Left lung (tissue), 10 donors: Measurements from ENCODE around the gene BID. TPM values are rescaled to one million over a fixed set of nuclear protein-coding genes. Genes with fewer than 3 reads are reported as not detected.
"Not testable (repeated sequence)": the region's sequence is repeated elsewhere in the genome, so short reads cannot be mapped to it uniquely, and the experiment has no call there.

Experiments
- ATAC-seq: fragments of 200-7000 bp; cut with Tn5 transposase; one replicate; pipeline ENCODE4 v1.9.1; 2020; ENCODE audit warnings: moderate library complexity
- DNase-seq, 4 donors: peaks; one replicate each; pipeline ENCODE4 v3.0.0-alpha.2; 2013 to 2020
- H3K27ac ChIP-seq, 2 donors: fragments of 200-600 bp; sonication (generic) in 1 of 2; one replicate each; pipeline versions ENCODE4 v1.5.0 to v1.8.0; 2020 to 2021
- H3K27me3 ChIP-seq, 2 donors: fragments of 200-600 bp; sonication (generic) in 1 of 2; one replicate each; pipeline versions ENCODE4 v1.5.0 to v1.8.0; 2020 to 2021
- H3K36me3 ChIP-seq, 2 donors: fragments of 200-600 bp; sonication (generic) in 1 of 2; one replicate each; pipeline versions ENCODE4 v1.5.0 to v1.8.0; 2020 to 2021
- H3K4me1 ChIP-seq, 2 donors: fragments of 200-600 bp; one replicate each; pipeline ENCODE4 v1.8.0; 2021
- H3K4me3 ChIP-seq, 2 donors: fragments of 200-600 bp; sonication (generic) in 1 of 2; one replicate each; pipeline versions ENCODE4 v1.5.0 to v1.8.0; 2020 to 2021; ENCODE audit warnings: mild to moderate bottlenecking in 1 of 2
- H3K9me3 ChIP-seq, 2 donors: fragments of 200-600 bp; sonication (generic) in 1 of 2; one replicate each; pipeline versions ENCODE4 v1.5.0 to v1.8.0; 2020 to 2021
- CTCF ChIP-seq, 2 donors: fragments of 200-600 bp; sonication (generic) in 1 of 2; IDR thresholded peaks; one replicate each; pipeline versions ENCODE4 v1.5.0 to v1.8.0; 2021; ENCODE audit warnings: antibody characterized with exemption in 2 of 2
- intact Hi-C, 2 donors: fragments of 100-400 bp; cut with DNase I; formaldehyde crosslinking; loops; one replicate each; pipeline versions ENCODE4 v1.11.2 to v1.14.2; 2022
- polyA plus RNA-seq, 6 donors: library from polyadenylated mRNA; unstranded; fragments of 120-200 nt; gene quantifications; one replicate each; pipeline ENCODE4 v1.2.1, GENCODE V29; 2013; ENCODE audit not compliant: insufficient read length in 6 of 6
- total RNA-seq, 2 donors: library from RNA; stranded (reverse); fragmentation: NEBNext Ultra II Directional; extraction: Animal tissue kit (Norgen Biotek cat#: 25700); gene quantifications; one replicate each; pipeline ENCODE4 v1.2.1, GENCODE V29; 2021
- donor health status: DM: no; HTN: yes; CAD: no.
- donor health status: DM: no; HTN: no; CAD: no.

The BID gene
- total and polyA plus RNA-seq, 8 donors, result 18.1 to 33.5 (median 21.0) TPM

GRCh38 chr22:17705546-17705945 is 68.7 kb downstream of the BID start:
- H3K4me3 ChIP-seq, result no peak overlapping the region
- H3K4me1 ChIP-seq, result peaks cover 4 to 23% of the 10 kb centered on the region in 2 donors
- TF ChIP-seq CTCF (IDR thresholded peaks at IDR 0.05), result no peak
- H3K36me3 ChIP-seq, result peaks cover 0 to 40% of the 10 kb centered on the region in 2 donors
- peak overlapping the region in 1 of 2 donors; percentile 76 for H3K27ac ChIP-seq
- H3K27me3 ChIP-seq, result no peaks in the 10 kb centered on the region
- intact Hi-C loops, result loop anchor here in 1 of 2 donors (10.0 kb wide), 1 partner anchor 61 kb away; no protein-coding TSS in a partner anchor
- no peak for DNase-seq
- ATAC-seq, result no peak
- no peaks in the 10 kb centered on the region for H3K9me3 ChIP-seq

GRCh38 chr22:17703811-17704210 is 70.5 kb downstream of the BID start:
- Histone ChIP-seq H3K4me3 (no peak overlapping the region), H3K4me1 (peaks cover 4 to 40% of the 10 kb centered on the region in 2 donors), H3K36me3 (peaks cover 0 to 34% of the 10 kb centered on the region in 2 donors), H3K9me3 (no peaks in the 10 kb centered on the region), H3K27me3 (no peaks in the 10 kb centered on the region), H3K27ac (no peak overlapping the region)
- intact Hi-C loops, result loop anchor here in 1 of 2 donors (10.0 kb wide), 1 partner anchor 59 kb away; no protein-coding TSS in a partner anchor
- no peak for TF ChIP-seq CTCF (IDR thresholded peaks at IDR 0.05)
- DNase-seq, result no peak
- no peak for ATAC-seq

- Histone ChIP-seq H3K4me1 (peaks cover 1 to 22% of the 10 kb centered on the region in 2 donors), H3K9me3 (no peaks in the 10 kb centered on the region), H3K27ac (no peak overlapping the region), H3K27me3 (no peaks in the 10 kb centered on the region), H3K36me3 (peaks cover 0 to 27% of the 10 kb centered on the region in 2 donors), H3K4me3 (no peak overlapping the region)
- ATAC-seq, result no peak
- DNase-seq, result no peak
- intact Hi-C loops, result loop anchor here in 1 of 2 donors (10.0 kb wide), 1 partner anchor 56 kb away; no protein-coding TSS in a partner anchor
- TF ChIP-seq CTCF (IDR thresholded peaks at IDR 0.05), result no peak
Measured at GRCh38 chr22:17700778-17701177, 73.5 kb downstream of the BID start.

- ATAC-seq (no peak), DNase-seq (no peak)
- TF ChIP-seq CTCF (IDR thresholded peaks at IDR 0.05), result no peak
- Histone ChIP-seq H3K4me1 (peaks cover 0 to 20% of the 10 kb centered on the region in 2 donors), H3K27me3 (no peaks in the 10 kb centered on the region), H3K4me3 (no peak overlapping the region), H3K9me3 (no peaks in the 10 kb centered on the region), H3K27ac (no peak overlapping the region), H3K36me3 (peaks cover 0 to 28% of the 10 kb centered on the region in 2 donors)
- intact Hi-C loops, result loop anchor here in 1 of 2 donors (10.0 kb wide), 1 partner anchor 55 kb away; no protein-coding TSS in a partner anchor
Measured at GRCh38 chr22:17699696-17700340, 74.5 kb downstream of the BID start.

GRCh38 chr22:17698948-17699347 is 75.3 kb downstream of the BID start:
- DNase-seq, result no peak
- no peak for ATAC-seq
- Histone ChIP-seq H3K27me3 (no peaks in the 10 kb centered on the region), H3K36me3 (peaks cover 0 to 27% of the 10 kb centered on the region in 2 donors), H3K4me3 (no peak overlapping the region), H3K9me3 (no peaks in the 10 kb centered on the region), H3K27ac (no peak overlapping the region), H3K4me1 (peaks cover 0 to 20% of the 10 kb centered on the region in 2 donors)
- TF ChIP-seq CTCF (IDR thresholded peaks at IDR 0.05), result no peak
- intact Hi-C loops, result no loop called here

GRCh38 chr22:17698276-17698675 is 76.0 kb downstream of the BID start:
- ATAC-seq, H3K9me3 ChIP-seq, H3K4me3 ChIP-seq, H3K27ac ChIP-seq, intact Hi-C loops, H3K27me3 ChIP-seq, DNase-seq: not testable (repeated sequence)
- Histone ChIP-seq H3K36me3 (peaks cover 0 to 23% of the 10 kb centered on the region in 2 donors), H3K4me1 (peaks cover 0 to 20% of the 10 kb centered on the region in 2 donors)

- Histone ChIP-seq H3K4me1 (peaks cover 0 to 20% of the 10 kb centered on the region in 2 donors), H3K36me3 (peaks cover 0 to 14% of the 10 kb centered on the region in 2 donors)
- intact Hi-C loops, DNase-seq, H3K27ac ChIP-seq, H3K4me3 ChIP-seq, H3K27me3 ChIP-seq, H3K9me3 ChIP-seq, ATAC-seq: not testable (repeated sequence)
Measured at GRCh38 chr22:17697196-17697595, 77.1 kb downstream of the BID start.
